ENCODE data around the gene STAC2. TPM values are rescaled to one million over a fixed set of nuclear protein-coding genes. Genes with fewer than 3 reads are reported as not detected.

Gene STAC2
- total and polyA plus RNA-seq, 9 of the 15 experiments (the other 6 are each of a cell fraction or from before 2014, with no cell fraction given) = not detected

DNA sequence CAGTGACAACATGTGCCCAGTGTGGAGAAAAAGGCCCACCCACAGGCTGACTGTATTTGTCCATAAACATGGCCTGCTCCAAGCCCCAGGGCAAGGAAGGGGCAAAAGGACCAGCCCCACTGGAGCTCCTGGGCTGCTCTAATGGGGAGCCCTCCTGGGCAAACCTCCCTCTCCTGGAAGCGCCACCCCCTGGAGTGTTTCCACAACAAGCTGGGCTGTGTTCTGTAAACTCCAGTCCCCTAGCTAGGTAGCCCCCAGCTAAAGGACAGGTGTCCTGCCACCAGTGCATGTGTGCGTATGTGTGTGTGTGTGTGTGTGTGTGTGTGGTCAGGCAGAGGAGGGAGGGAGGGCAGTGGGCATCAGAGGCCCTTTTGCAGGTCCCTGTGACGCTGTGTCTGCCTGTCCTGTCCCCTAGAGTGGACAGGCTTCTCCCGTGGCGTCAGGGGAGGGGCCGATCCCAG lies 11.3 kb upstream of the STAC2 start:
- no peak for ATAC-seq
- no TSS peak for BruUV-seq (replicated peaks)

More for the DNA sequence above, 11.3 kb upstream of the STAC2 start:
- CTCF ChIA-PET (ENCODE audit: low intra/inter-chr PET ratio) = interaction anchor here (0.7 to 4.7 kb wide), 2 partner anchors 30 to 254 kb away, joined by 3 to 23 read pairs; no protein-coding TSS in a partner anchor
- Histone ChIP-seq H4K20me1 (replicated peaks; ENCODE audit: control insufficient read depth, insufficient read depth, low read length) (peaks cover 4% of the 10 kb centered on the region; the same call in 1 of the 2 replicates), H3K36me3 (ENCODE audit: control insufficient read depth, insufficient read depth, low read length) (no peaks in the 10 kb centered on the region), H3K27me3 (ENCODE audit: control insufficient read depth in 2 of 2, insufficient read depth in 2 of 2, low read length in 2 of 2) (peaks cover 0 to 6% of the 10 kb centered on the region in 2 experiments; a peak in 2 of 5 replicates), H3K4me2 (ENCODE audit: insufficient read depth, low read length) (no peak overlapping the region), H3K79me2 (ENCODE audit: control insufficient read depth, insufficient read depth, low read length) (no peaks in the 10 kb centered on the region), H3K4me1 (replicated peaks in 1 of 2; ENCODE audit: control insufficient read depth in 2 of 2, insufficient read depth in 2 of 2, low read length in 2 of 2) (peaks cover 0 to 15% of the 10 kb centered on the region in 2 experiments; a peak in 4 of 5 replicates), H3K27ac (ENCODE audit: extremely low read depth, low read depth, low read length) (no peak overlapping the region), H3K9ac (ENCODE audit: insufficient read depth in 1 of 2, low read depth in 2 of 2, low read length in 2 of 2) (0 out of 4 replicates have a peak overlapping the region, but pooled peaks of 1 of the 2 experiments have one; percentile 50), H3K9me1 (ENCODE audit: control insufficient read depth, insufficient read depth, low read length) (no peaks in the 10 kb centered on the region), H3K4me3 (no peak overlapping the region), H3K9me3 (replicated peaks; ENCODE audit: control insufficient read depth, insufficient read depth, low read depth, low read length) (no peaks in the 10 kb centered on the region), H2AFZ (ENCODE audit: low read depth, low read length) (no peak overlapping the region)
- in situ Hi-C loops (cut with MboI) = no loop called here
- TF ChIP-seq ILK (tag; IDR thresholded peaks at IDR 0.05; ENCODE audit: borderline replicate concordance, low read depth) (no peak), ARHGAP35 (IDR thresholded peaks at IDR 0.05; ENCODE audit: partially characterized antibody) (no peak), TRIM24 (IDR thresholded peaks at IDR 0.05) (no peak), ZNF445 (CRISPR knock-in tag; IDR thresholded peaks at IDR 0.05; ENCODE audit: low read depth) (no peak), GTF2F1 (IDR thresholded peaks at IDR 0.05; ENCODE audit: low read depth, low read length) (no peak), CTBP1 (IDR thresholded peaks at IDR 0.05; ENCODE audit: borderline replicate concordance) (no peak), CBX8 (IDR thresholded peaks at IDR 0.05; ENCODE audit: borderline replicate concordance, extremely low read depth, low read depth, low read length, poor library complexity, severe bottlenecking) (no peak), ZNF239 (CRISPR knock-in tag; IDR thresholded peaks at IDR 0.05) (no peak)
- TF ChIP-seq, protein P1, sequence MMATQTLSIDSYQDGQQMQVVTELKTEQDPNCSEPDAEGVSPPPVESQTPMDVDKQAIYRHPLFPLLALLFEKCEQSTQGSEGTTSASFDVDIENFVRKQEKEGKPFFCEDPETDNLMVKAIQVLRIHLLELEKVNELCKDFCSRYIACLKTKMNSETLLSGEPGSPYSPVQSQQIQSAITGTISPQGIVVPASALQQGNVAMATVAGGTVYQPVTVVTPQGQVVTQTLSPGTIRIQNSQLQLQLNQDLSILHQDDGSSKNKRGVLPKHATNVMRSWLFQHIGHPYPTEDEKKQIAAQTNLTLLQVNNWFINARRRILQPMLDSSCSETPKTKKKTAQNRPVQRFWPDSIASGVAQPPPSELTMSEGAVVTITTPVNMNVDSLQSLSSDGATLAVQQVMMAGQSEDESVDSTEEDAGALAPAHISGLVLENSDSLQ (IDR thresholded peaks at IDR 0.05) = no peak
- WGBS (ENCODE audit: insufficient coverage, low coverage, missing lambda C conversion rate) = 15% methylated on average over 6 of the region's 6 CpGs
- POLR2A ChIA-PET = interaction anchor here (1.3 kb wide), 1 partner anchor 30 kb away, joined by 6 read pairs; no protein-coding TSS in a partner anchor
- intact Hi-C loops (cut with micrococcal nuclease) = no loop called here
- DNase-seq (ENCODE audit: extremely low read depth in 1 of 4, low spot score in 3 of 4) (peak in 1 of 4 experiments; percentile 11), FAIRE-seq (no peak)

Measured in K562 (cell line).